BE2C (cell line): ENCODE data around the gene CARD8.
"Not testable (repeated sequence)": the region's sequence is repeated elsewhere in the genome, so short reads cannot be mapped to it uniquely, and the experiment has no call there.

Experiments used
- DNase-seq: peaks from one replicate; pipeline ENCODE4 v3.0.0-alpha.2; 2020
- H3K27me3 ChIP-seq: fragments of 250-450 bp; sonication (Bioruptor Pico); 2 replicates; pipeline ENCODE4 v1.5.1; 2020; ENCODE audit warnings: mild to moderate bottlenecking
- H3K36me3 ChIP-seq: fragments of 250-450 bp; sonication (Bioruptor Pico); 2 replicates; pipeline ENCODE4 v1.5.1; 2020; ENCODE audit warnings: mild to moderate bottlenecking
- H3K4me1 ChIP-seq: fragments of 250-450 bp; sonication (Bioruptor Pico); 2 replicates; pipeline ENCODE4 v1.5.1; 2020
- H3K4me3 ChIP-seq: 2 replicates; pipeline ENCODE4 v1.5.1; 2011; ENCODE audit warnings: low read depth, low read length
- H3K9me3 ChIP-seq: fragments of 250-450 bp; sonication (Bioruptor Pico); 2 replicates; pipeline ENCODE4 v1.5.1; 2020
- CTCF ChIP-seq: IDR thresholded peaks from 2 replicates; pipeline ENCODE4 v1.5.1; 2012; ENCODE audit warnings: mild to moderate bottlenecking, low read depth, low read length

The CARD8 gene

DNA sequence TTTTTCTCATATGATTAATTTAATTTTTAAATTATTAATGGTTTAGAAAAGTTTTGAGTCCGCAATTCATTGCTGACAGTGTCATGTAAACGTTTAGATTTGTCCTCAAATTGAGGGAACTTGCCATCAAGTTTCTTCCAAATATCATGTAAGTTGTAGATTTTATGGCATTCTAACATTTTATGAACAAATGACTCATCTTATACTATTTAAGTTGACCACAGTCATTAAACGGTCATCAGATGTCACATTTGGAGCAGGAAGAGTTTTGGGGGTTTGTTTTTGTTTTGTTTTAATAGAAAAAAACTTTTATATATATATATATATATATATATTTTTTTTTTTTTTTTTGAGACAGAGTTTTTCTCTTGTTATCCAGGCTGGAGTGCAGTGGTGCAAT, 18.5 kb upstream of the CARD8 start:
- peaks cover 3% of the 10 kb centered on the region; the same call in 1 of the 2 replicates for H3K4me1 ChIP-seq
- H3K9me3 ChIP-seq: no peaks in the 10 kb centered on the region
- no peaks in the 10 kb centered on the region; the same call in 1 of the 2 replicates for H3K36me3 ChIP-seq
- H3K27me3 ChIP-seq: no peaks in the 10 kb centered on the region
- no peak for TF ChIP-seq CTCF
- DNase-seq: no peak
- no peak overlapping the region for H3K4me3 ChIP-seq

GRCh38 chr19:48271531-48272151, 15.9 kb upstream of the CARD8 start:
- peak; percentile 70 for DNase-seq
- no peak for TF ChIP-seq CTCF
- H3K36me3 ChIP-seq: no peaks in the 10 kb centered on the region
- H3K4me1 ChIP-seq: no peaks in the 10 kb centered on the region
- peak overlapping the region; percentile 83 for H3K4me3 ChIP-seq
- no peaks in the 10 kb centered on the region for H3K9me3 ChIP-seq
- no peaks in the 10 kb centered on the region for H3K27me3 ChIP-seq

DNA sequence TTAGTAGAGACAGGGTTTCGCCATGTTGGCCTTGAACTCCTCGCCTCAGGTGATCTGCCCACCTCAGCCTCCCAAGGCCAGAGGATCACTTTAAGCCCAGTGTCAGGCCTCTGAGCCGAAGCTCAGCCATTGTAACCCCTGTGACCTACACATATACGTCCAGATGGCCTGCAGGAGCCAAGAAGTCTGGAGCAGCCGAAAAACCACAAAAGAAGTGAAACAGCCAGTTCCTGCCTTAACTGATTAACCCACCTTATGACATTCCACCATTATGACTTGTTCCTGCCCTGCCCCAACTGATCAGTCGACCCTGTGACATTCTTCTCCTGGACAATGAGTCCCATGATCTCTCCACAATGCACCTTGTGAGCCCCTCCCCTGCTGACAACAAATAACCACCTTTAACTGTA, 13.9 kb upstream of the CARD8 start:
- not testable (repeated sequence) for H3K4me1 ChIP-seq, H3K9me3 ChIP-seq, DNase-seq, H3K27me3 ChIP-seq, H3K36me3 ChIP-seq, H3K4me3 ChIP-seq

DNA sequence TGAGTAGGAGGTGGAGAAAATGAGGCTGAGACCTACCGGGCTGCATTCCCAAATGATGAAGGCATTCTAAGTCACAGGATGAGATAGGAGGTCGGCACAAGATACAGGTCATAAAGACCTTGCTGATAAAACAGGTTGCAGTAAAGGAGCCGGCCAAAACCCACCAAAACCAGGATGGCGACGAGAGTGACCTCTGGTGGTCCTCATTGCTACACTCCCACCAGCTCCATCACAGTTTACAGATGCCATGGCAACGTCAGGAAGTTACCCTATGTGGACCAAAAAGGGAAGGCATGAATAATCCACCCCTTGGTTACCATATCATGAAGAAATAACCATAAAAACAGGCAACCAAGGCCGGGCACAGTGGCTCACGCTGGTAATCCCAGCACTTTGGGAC, 9.6 kb upstream of the CARD8 start:
- not testable (repeated sequence) for H3K27me3 ChIP-seq, H3K4me3 ChIP-seq, H3K9me3 ChIP-seq, H3K4me1 ChIP-seq, H3K36me3 ChIP-seq, DNase-seq
- TF ChIP-seq CTCF: peak; percentile 31

- DNase-seq, H3K27me3 ChIP-seq, H3K4me1 ChIP-seq, H3K36me3 ChIP-seq, H3K9me3 ChIP-seq: not testable (repeated sequence)
- peak overlapping the region; percentile 73 for H3K4me3 ChIP-seq
Observed at GRCh38 chr19:48260359-48260714, 4.6 kb upstream of the CARD8 start.

GRCh38 chr19:48258992-48259391, 3.3 kb upstream of the CARD8 start:
- H3K36me3 ChIP-seq, H3K9me3 ChIP-seq, H3K4me1 ChIP-seq, DNase-seq, H3K4me3 ChIP-seq, H3K27me3 ChIP-seq: not testable (repeated sequence)

DNA sequence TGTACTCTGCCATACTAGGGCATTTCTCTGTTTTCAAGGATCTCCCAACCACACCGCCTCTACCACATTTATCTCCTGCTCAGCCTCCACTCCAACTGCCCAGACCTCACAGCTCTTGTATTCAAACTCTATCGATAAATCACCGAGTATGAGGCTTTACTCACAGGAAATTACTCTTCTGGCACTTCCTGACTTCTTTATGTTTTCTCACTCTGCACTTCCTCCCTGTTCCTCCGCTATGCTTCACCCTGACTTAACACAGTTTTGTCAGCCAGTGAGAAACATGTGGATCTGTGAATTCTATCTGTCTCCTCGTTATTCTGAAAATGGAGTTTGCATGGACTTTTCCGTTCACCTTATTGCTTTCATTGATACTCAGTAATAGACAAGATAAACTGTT, 2.6 kb upstream of the CARD8 start:
- Histone ChIP-seq H3K36me3 (no peaks in the 10 kb centered on the region), H3K27me3 (no peaks in the 10 kb centered on the region), H3K4me3 (no peak overlapping the region), H3K4me1 (no peaks in the 10 kb centered on the region), H3K9me3 (no peaks in the 10 kb centered on the region)
- no peak for DNase-seq
- no peak for TF ChIP-seq CTCF

DNA sequence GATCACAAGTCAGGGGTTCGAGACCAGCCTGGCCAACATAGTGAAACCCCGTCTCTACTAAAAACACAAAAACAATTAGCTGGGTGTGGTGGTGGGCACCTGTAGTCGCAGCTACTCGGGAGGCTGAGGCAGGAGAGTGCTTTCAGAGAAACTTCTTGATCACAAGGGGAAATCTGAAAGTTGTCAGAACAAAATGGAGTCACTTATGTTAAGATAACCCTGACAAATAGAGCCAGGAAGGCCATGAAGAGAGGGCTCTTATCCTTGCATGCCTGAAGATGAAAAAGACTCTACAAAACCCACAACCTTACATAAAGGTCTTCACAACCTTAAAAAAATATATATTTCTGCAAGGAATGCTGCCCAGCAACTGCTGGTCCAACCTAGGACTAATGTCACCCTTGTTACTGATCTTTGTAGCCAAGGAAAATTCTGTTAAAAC, 1.2 kb downstream of the CARD8 start:
- 0 out of 2 replicates have a peak overlapping the region, but pooled peaks have one; percentile 95 for H3K4me3 ChIP-seq
- H3K27me3 ChIP-seq: no peaks in the 10 kb centered on the region
- DNase-seq: no peak
- peaks cover 5% of the 10 kb centered on the region for H3K4me1 ChIP-seq
- H3K9me3 ChIP-seq: no peaks in the 10 kb centered on the region
- no peak for TF ChIP-seq CTCF
- H3K36me3 ChIP-seq: peaks cover 1% of the 10 kb centered on the region; the same call in 1 of the 2 replicates
